Ishikawa (cell line): ENCODE measurements around the gene RABGAP1L.

Source experiments
- CEBPB ChIP-seq: IDR thresholded peaks from 2 replicates; pipeline ENCODE4 v1.6.1; 2012
- CREB1 ChIP-seq: IDR thresholded peaks from 2 replicates; pipeline ENCODE4 v1.6.1; 2012; ENCODE audit warnings: low read depth
- EGR1 ChIP-seq: IDR thresholded peaks from 2 replicates; pipeline ENCODE4 v1.6.1; 2012
- EP300 ChIP-seq: IDR thresholded peaks from 2 replicates; pipeline ENCODE4 v1.6.1; 2012; ENCODE audit warnings: borderline replicate concordance
- FOXM1 ChIP-seq: IDR thresholded peaks from 2 replicates; pipeline ENCODE4 v1.6.1; 2012; ENCODE audit warnings: low read depth, borderline replicate concordance
- MAX ChIP-seq: IDR thresholded peaks from 2 replicates; pipeline ENCODE4 v1.6.1; 2012
- NFIC ChIP-seq: IDR thresholded peaks from 2 replicates; pipeline ENCODE4 v1.6.1; 2012
- RAD21 ChIP-seq: IDR thresholded peaks from 2 replicates; pipeline ENCODE4 v1.6.1; 2012; ENCODE audit warnings: low read depth
- REST ChIP-seq: IDR thresholded peaks from 2 replicates; pipeline ENCODE4 v1.6.1; 2012; ENCODE audit warnings: low read depth, mild to moderate bottlenecking
- TAF1 ChIP-seq: IDR thresholded peaks from 2 replicates; pipeline ENCODE4 v1.6.1; 2012; ENCODE audit warnings: low read depth, mild to moderate bottlenecking
- TCF12 ChIP-seq: IDR thresholded peaks from 2 replicates; pipeline ENCODE4 v1.6.1; 2012; ENCODE audit warnings: low read depth
- TEAD4 ChIP-seq: IDR thresholded peaks from 2 replicates; pipeline ENCODE4 v1.6.1; 2012
- USF1 ChIP-seq: IDR thresholded peaks from 2 replicates; pipeline ENCODE4 v1.6.1; 2012
- YY1 ChIP-seq: IDR thresholded peaks from 2 replicates; pipeline ENCODE4 v1.6.1; 2012; ENCODE audit warnings: low read depth
- ZBTB7A ChIP-seq: IDR thresholded peaks from 2 replicates; pipeline ENCODE4 v1.6.1; 2012; ENCODE audit warnings: low read depth

The RABGAP1L gene

GRCh38 chr1:174534789-174535188 is 375.5 kb downstream of the RABGAP1L start:
- TF ChIP-seq REST (no peak), TEAD4 (no peak), ZBTB7A (no peak), EP300 (no peak), TAF1 (no peak), NFIC (no peak), EGR1 (no peak), CEBPB (no peak), CREB1 (no peak), MAX (no peak), YY1 (no peak), USF1 (no peak), RAD21 (no peak), FOXM1 (no peak), TCF12 (no peak)

- TF ChIP-seq CEBPB (no peak), REST (no peak), CREB1 (no peak)
Observed at GRCh38 chr1:174535207-174535606, 375.9 kb downstream of the RABGAP1L start.

GRCh38 chr1:174550296-174550695 is 391.0 kb downstream of the RABGAP1L start:
- TF ChIP-seq USF1 (no peak), TCF12 (no peak), CEBPB (no peak), ZBTB7A (no peak), NFIC (no peak), FOXM1 (no peak), TAF1 (no peak), CREB1 (no peak), MAX (no peak), TEAD4 (no peak), YY1 (no peak), EP300 (no peak), RAD21 (no peak), EGR1 (no peak), REST (no peak)

GRCh38 chr1:174556392-174556791 is 397.1 kb downstream of the RABGAP1L start:
- no peak for TF ChIP-seq CEBPB
- no peak for TF ChIP-seq YY1
- no peak for TF ChIP-seq TCF12
- no peak for TF ChIP-seq RAD21
- TF ChIP-seq ZBTB7A = no peak
- no peak for TF ChIP-seq CREB1
- TF ChIP-seq NFIC = no peak
- TF ChIP-seq FOXM1 = no peak
- TF ChIP-seq REST = no peak
- TF ChIP-seq TEAD4 = no peak
- TF ChIP-seq EP300 = no peak
- no peak for TF ChIP-seq EGR1
- no peak for TF ChIP-seq MAX
- TF ChIP-seq USF1 = no peak
